Stomach smooth muscle (tissue), 2 donors: ENCODE data around the gene IFT74.

ENCODE experiments used
- H3K27ac ChIP-seq: one replicate; pipeline ENCODE4 v1.7.0; 2013; ENCODE audit warnings: mild to moderate bottlenecking, low read length, inconsistent platforms
- H3K27me3 ChIP-seq, 2 donors: one replicate each; pipeline ENCODE4 v1.7.0; 2013; ENCODE audit warnings: low read length in 2 of 2; ENCODE audit not compliant: insufficient read depth in 2 of 2, control insufficient read depth in 1 of 2
- H3K36me3 ChIP-seq, 2 donors: one replicate each; pipeline ENCODE4 v1.7.0; 2013; ENCODE audit warnings: low read length in 2 of 2; ENCODE audit not compliant: control insufficient read depth in 2 of 2, insufficient read depth in 2 of 2
- H3K4me1 ChIP-seq: one replicate; pipeline ENCODE4 v1.7.0; 2013; ENCODE audit warnings: low read length; ENCODE audit not compliant: control insufficient read depth, insufficient read depth
- H3K4me3 ChIP-seq, 2 donors: one replicate each; pipeline ENCODE4 v1.7.0; 2013; ENCODE audit warnings: low read length in 2 of 2
- H3K9ac ChIP-seq, 2 donors: one replicate each; pipeline ENCODE4 v1.7.0; 2013; ENCODE audit warnings: low read length in 2 of 2, mild to moderate bottlenecking in 1 of 2
- H3K9me3 ChIP-seq, 2 donors: one replicate each; pipeline ENCODE4 v1.7.0; 2013; ENCODE audit warnings: low read length in 2 of 2; ENCODE audit not compliant: control insufficient read depth in 2 of 2
- donor health status: healthy.
- donor health status: Pancreatic carcinoma.

Gene IFT74

GRCh38 chr9:27094640-27095298 is 138.6 kb downstream of the IFT74 start:
- H3K27me3 ChIP-seq: no peaks in the 10 kb centered on the region
- no peak overlapping the region for H3K9ac ChIP-seq
- H3K9me3 ChIP-seq: no peaks in the 10 kb centered on the region
- no peaks in the 10 kb centered on the region for H3K4me1 ChIP-seq
- H3K36me3 ChIP-seq: no peaks in the 10 kb centered on the region
- H3K27ac ChIP-seq: no peak overlapping the region
- H3K4me3 ChIP-seq: no peak overlapping the region

- Histone ChIP-seq H3K4me1 (no peaks in the 10 kb centered on the region), H3K9ac (no peak overlapping the region), H3K36me3 (no peaks in the 10 kb centered on the region), H3K9me3 (no peaks in the 10 kb centered on the region), H3K27me3 (no peaks in the 10 kb centered on the region), H3K4me3 (no peak overlapping the region), H3K27ac (no peak overlapping the region)
Observed at GRCh38 chr9:27107241-27107640, 151.0 kb downstream of the IFT74 start.

GRCh38 chr9:27108981-27109541 is 152.8 kb downstream of the IFT74 start, which contains the start of gene TEK:
TSS of gene TEK (plus strand) at chr9:27109225. CDS start at chr9:27109591, 366 bp downstream.
- Histone ChIP-seq H3K4me1 (no peaks in the 10 kb centered on the region), H3K27me3 (no peaks in the 10 kb centered on the region), H3K4me3 (peak within 1 kb of the TSS in 1 of 2 donors; percentile 30), H3K36me3 (no peaks in the 10 kb centered on the region), H3K9me3 (no peaks in the 10 kb centered on the region), H3K9ac (no peak within 1 kb of the TSS), H3K27ac (no peak within 1 kb of the TSS)

GRCh38 chr9:27109621-27110020 is 153.4 kb downstream of the IFT74 start:
- H3K9ac ChIP-seq: no peak overlapping the region
- no peaks in the 10 kb centered on the region for H3K9me3 ChIP-seq
- H3K36me3 ChIP-seq: no peaks in the 10 kb centered on the region
- no peak overlapping the region for H3K27ac ChIP-seq
- H3K4me3 ChIP-seq: peak overlapping the region in 1 of 2 donors; percentile 30
- H3K4me1 ChIP-seq: no peaks in the 10 kb centered on the region
- no peaks in the 10 kb centered on the region for H3K27me3 ChIP-seq

- Histone ChIP-seq H3K9me3 (no peaks in the 10 kb centered on the region), H3K27ac (no peak overlapping the region), H3K9ac (no peak overlapping the region)
Observed at GRCh38 chr9:27110181-27110580, 154.0 kb downstream of the IFT74 start.

GRCh38 chr9:27112235-27112634 is 156.0 kb downstream of the IFT74 start:
- no peak overlapping the region for H3K27ac ChIP-seq
- H3K27me3 ChIP-seq: no peaks in the 10 kb centered on the region
- H3K9ac ChIP-seq: no peak overlapping the region
- H3K4me3 ChIP-seq: no peak overlapping the region
- H3K36me3 ChIP-seq: no peaks in the 10 kb centered on the region
- no peaks in the 10 kb centered on the region for H3K4me1 ChIP-seq
- H3K9me3 ChIP-seq: no peaks in the 10 kb centered on the region

More at GRCh38 chr9:27110181-27110580, 154.0 kb downstream of the IFT74 start:
- Histone ChIP-seq H3K4me3 (no peak overlapping the region), H3K4me1 (no peaks in the 10 kb centered on the region), H3K27me3 (no peaks in the 10 kb centered on the region), H3K36me3 (no peaks in the 10 kb centered on the region)
